ENCODE measurements around the gene ARHGAP6.

The ARHGAP6 gene

GRCh38 chrX:11478911-11479310, 186.8 kb downstream of the ARHGAP6 start:
- intact Hi-C loops (cut with DNase I; ENCODE audit: low total_unique reads): no loop called here
- DNase-seq: no peak
- Histone ChIP-seq H3K27me3 (no peaks in the 10 kb centered on the region), H3K36me3 (no peaks in the 10 kb centered on the region), H3K9me3 (no peaks in the 10 kb centered on the region), H3K4me3 (no peak overlapping the region), H3K4me1 (peaks cover 0 to 35% (median 0%) of the 10 kb centered on the region in 4 donors), H3K27ac (no peak overlapping the region)
- no peak for TF ChIP-seq CTCF (IDR thresholded peaks at IDR 0.05)

DNA sequence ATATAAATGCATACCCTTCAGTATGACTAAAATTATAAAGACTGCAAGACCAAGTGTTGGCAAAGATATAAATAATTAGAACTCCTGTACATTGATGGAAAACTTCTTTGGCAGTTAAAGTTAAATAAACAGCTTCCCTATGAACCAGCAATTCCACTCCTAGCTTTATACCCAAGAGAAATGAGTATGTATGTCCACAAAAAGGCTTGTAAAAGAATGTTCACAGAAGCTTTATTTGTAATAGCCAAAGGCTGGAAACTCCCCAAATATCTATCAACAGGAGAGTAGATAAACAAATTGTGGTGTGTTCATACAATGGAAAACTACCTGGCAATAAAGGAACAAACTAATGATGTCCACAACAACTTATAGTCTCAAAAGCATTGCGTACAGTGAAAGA, 187.7 kb downstream of the ARHGAP6 start:
- Histone ChIP-seq H3K36me3 (no peaks in the 10 kb centered on the region), H3K27ac (no peak overlapping the region), H3K4me1 (peaks cover 0 to 44% (median 3%) of the 10 kb centered on the region in 4 donors), H3K9me3 (no peaks in the 10 kb centered on the region), H3K27me3 (no peaks in the 10 kb centered on the region), H3K4me3 (no peak overlapping the region)
- no peak for DNase-seq
- TF ChIP-seq CTCF (IDR thresholded peaks at IDR 0.05): no peak
- intact Hi-C loops (cut with DNase I; ENCODE audit: low total_unique reads): no loop called here

- no peaks in the 10 kb centered on the region for H3K27me3 ChIP-seq
- intact Hi-C loops (cut with DNase I; ENCODE audit: low total_unique reads): no loop called here
Measured at GRCh38 chrX:11474576-11474975, 191.1 kb downstream of the ARHGAP6 start.

GRCh38 chrX:11474021-11474420, 191.7 kb downstream of the ARHGAP6 start:
- no peak overlapping the region for H3K4me3 ChIP-seq
- no peaks in the 10 kb centered on the region for H3K9me3 ChIP-seq
- intact Hi-C loops (cut with DNase I; ENCODE audit: low total_unique reads): no loop called here
- H3K4me1 ChIP-seq: peaks cover 0 to 61% (median 6%) of the 10 kb centered on the region in 4 donors
- peak overlapping the region in 1 of 2 donors; percentile 33 for H3K27ac ChIP-seq
- no peaks in the 10 kb centered on the region for H3K27me3 ChIP-seq
- no peak for TF ChIP-seq CTCF (IDR thresholded peaks at IDR 0.05)
- no peak for DNase-seq
- no peaks in the 10 kb centered on the region for H3K36me3 ChIP-seq

More at GRCh38 chrX:11474576-11474975, 191.1 kb downstream of the ARHGAP6 start:
- Histone ChIP-seq H3K36me3 (no peaks in the 10 kb centered on the region), H3K4me3 (no peak overlapping the region), H3K27ac (no peak overlapping the region), H3K4me1 (peaks cover 0 to 58% (median 6%) of the 10 kb centered on the region in 4 donors), H3K9me3 (no peaks in the 10 kb centered on the region)
- no peak for TF ChIP-seq CTCF (IDR thresholded peaks at IDR 0.05)
- DNase-seq: peak in 1 of 2 donors; percentile 21

DNA sequence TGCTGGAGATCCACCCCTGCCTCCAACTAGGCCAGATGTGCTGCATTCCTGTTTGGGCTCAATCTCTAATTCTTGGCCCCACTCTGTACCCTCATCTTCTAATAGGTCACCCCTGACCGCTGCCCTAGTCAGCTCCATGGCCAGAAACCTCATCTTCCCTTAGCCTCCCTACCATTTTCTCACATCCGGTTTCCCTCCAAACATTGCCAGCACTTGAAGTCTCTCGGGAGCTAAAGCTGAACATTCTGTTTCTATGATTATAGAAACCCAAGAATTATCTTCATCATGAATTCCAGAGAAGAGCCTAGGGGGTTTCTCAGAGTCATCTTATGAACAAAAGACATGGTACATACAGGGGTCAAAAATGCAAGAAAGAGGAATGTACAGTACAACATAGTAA, 192.8 kb downstream of the ARHGAP6 start:
- intact Hi-C loops (cut with DNase I; ENCODE audit: low total_unique reads): no loop called here
- peak overlapping the region; percentile 33 to 56 for H3K27ac ChIP-seq

More for the DNA sequence above, 192.8 kb downstream of the ARHGAP6 start:
- TF ChIP-seq CTCF (IDR thresholded peaks at IDR 0.05): no peak
- no peak overlapping the region for H3K4me3 ChIP-seq
- no peaks in the 10 kb centered on the region for H3K36me3 ChIP-seq
- peaks cover 0 to 54% (median 6%) of the 10 kb centered on the region in 4 donors for H3K4me1 ChIP-seq
- DNase-seq: no peak
- H3K9me3 ChIP-seq: no peaks in the 10 kb centered on the region
- H3K27me3 ChIP-seq: no peaks in the 10 kb centered on the region
